Stimulated activated naive CD4-positive, alpha-beta T cell treated with Interleukin-2 at 50 U/mL for 16 hours (primary cell): Measurements from ENCODE around the gene BTNL3.

Source experiments
- DNase-seq: peaks from one replicate; lab custom pipeline; 2025; lab: John Stamatoyannopoulos, UW

Gene BTNL3

GRCh38 chr5:181047288-181047687 is 58.6 kb downstream of the BTNL3 start:
- no peak for DNase-seq

DNA sequence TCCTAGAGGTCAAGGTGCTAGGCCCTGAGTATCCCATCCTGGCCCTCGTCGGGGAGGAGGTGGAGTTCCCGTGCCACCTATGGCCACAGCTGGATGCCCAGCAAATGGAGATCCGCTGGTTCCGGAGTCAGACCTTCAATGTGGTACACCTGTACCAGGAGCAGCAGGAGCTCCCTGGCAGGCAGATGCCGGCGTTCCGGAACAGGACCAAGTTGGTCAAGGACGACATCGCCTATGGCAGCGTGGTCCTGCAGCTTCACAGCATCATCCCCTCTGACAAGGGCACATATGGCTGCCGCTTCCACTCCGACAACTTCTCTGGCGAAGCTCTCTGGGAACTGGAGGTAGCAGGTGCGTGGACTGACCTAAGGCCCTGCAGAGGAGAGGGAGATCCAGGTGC is 59.3 kb downstream of the BTNL3 start:
- no peak for DNase-seq

GRCh38 chr5:181050016-181050415 is 61.4 kb downstream of the BTNL3 start:
- no peak for DNase-seq

DNA sequence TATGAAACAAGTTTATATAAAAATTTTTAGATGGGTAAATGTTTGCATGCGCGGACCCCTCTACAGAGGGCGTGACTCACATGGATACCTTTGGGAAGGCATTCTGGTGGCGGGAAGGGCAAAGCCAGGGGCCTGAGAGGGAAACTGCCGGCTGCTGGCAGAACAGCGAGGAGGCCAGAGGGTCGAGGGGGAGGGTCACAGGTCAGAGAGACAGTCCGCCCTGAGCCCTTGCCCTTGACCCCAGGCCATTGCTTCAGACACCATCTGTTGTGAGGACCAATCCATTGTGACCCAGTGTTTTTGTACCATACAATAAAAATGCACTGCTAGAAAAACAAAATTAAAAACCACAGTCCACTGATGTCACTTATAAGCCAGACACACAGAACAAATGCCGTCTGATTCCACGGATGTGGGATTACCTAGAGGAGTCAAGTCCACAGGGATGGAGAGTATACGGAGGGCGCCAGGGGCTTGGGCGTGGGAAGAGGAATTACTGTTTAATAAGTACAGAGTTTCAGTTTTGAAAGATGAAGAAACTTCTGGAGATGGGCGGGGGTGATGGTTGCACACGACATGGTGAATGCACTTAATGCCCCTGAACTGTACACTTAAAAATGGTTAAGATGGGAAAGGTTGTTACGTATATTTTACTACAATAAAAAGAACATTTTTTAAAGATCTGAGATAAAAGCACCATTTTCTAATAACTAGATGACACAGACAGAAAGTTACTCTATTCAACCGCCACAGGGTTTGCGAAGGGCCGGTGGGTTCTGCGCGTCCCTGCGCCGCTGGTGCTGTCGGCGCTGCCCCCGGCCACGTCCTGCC is 63.4 kb downstream of the BTNL3 start:
- DNase-seq = no peak

GRCh38 chr5:181052672-181053487 is 64.2 kb downstream of the BTNL3 start:
- no peak for DNase-seq

- no peak for DNase-seq
Observed at GRCh38 chr5:181053488-181054121, 65.0 kb downstream of the BTNL3 start.

DNA sequence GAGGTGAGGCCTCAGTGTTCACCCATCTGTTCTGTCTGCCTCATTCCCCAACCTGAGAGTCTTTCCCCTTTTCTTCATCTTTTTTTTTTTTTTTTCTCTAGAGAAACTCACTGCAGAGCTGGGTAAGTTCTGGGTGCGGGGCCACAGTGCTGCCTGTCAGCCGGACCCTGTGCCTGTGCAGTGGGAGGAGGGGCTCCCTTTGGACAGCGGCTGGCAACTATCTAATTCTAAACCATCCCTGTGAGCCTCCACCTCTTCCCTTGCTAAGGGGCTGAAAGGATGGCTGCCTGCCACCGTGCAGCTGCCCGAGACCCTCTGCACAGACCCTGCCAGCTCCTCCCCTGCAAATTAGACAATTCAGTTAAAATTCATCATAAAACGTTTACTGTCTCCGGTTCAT is 65.5 kb downstream of the BTNL3 start:
- DNase-seq = no peak

DNA sequence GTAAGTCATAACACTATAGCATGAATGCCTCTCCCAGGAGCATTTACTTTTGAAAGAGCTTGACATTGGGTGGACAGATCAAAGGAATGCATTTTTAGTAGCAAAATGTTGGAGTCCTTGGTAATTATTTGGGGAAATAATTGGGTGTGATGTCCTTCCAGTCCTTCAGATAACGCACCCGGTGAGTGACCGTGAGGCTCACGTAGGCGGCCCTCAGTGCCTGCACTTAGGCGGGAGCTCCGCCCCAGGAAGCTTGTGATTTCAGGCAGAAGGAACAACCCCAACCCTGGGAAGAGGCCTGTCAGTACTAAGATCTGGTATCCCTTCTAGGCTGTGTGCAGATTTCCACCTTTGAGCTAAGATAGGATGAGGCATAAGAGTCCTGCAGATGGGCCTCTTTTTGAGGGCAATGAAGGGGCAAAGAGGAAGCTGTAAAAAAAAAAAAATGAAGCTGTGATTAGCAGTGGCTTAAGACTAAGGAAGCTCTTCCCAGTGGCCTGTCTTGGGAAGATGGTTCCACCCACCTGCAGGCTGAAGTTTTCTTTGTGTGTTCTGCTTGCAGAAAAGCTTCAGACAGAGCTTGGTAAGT is 66.3 kb downstream of the BTNL3 start:
- no peak for DNase-seq
